ENCODE data around the gene B3GALNT2.

DNA sequence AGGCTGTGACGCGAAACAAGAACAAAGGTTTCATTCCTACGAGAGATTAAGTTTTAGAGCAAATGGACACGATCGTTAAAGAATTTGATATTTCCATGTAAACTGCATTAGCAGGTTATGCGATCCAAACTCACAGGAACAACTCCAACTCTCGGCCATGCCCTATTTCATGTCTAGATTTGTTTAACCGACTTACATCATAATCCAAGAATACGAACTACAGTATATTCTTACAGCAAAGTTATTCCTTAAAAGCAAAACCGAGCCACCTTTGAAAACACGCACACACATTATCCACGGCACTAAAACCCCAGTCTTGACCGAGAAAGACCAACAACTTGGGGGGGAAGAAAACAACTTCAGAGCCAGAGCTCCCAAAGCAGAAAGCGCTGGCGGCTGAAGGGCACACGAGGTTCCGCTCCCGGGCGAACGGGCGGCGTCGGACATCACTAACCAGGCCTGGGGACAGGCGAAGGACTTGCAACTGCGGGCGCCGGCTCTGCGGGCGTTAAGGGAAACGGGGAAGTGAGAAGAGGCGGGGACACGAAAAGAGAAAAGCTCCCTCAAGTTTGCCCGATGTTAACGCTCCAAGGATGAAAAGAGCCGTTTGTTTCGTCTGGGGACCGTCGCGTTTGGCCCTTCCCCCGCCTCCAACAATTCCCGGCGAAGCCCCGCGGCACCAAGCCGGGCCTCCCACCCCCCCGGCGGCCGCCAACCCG lies 690 bp downstream of the B3GALNT2 start:
- TF ChIP-seq EZH2phosphoT487 (IDR thresholded peaks at IDR 0.05; ENCODE audit: borderline replicate concordance, low read length) (no peak), EZH2 (IDR thresholded peaks at IDR 0.05; ENCODE audit: low read length, unreplicated experiment) (no peak)
- TF ChIP-seq, protein P1, sequence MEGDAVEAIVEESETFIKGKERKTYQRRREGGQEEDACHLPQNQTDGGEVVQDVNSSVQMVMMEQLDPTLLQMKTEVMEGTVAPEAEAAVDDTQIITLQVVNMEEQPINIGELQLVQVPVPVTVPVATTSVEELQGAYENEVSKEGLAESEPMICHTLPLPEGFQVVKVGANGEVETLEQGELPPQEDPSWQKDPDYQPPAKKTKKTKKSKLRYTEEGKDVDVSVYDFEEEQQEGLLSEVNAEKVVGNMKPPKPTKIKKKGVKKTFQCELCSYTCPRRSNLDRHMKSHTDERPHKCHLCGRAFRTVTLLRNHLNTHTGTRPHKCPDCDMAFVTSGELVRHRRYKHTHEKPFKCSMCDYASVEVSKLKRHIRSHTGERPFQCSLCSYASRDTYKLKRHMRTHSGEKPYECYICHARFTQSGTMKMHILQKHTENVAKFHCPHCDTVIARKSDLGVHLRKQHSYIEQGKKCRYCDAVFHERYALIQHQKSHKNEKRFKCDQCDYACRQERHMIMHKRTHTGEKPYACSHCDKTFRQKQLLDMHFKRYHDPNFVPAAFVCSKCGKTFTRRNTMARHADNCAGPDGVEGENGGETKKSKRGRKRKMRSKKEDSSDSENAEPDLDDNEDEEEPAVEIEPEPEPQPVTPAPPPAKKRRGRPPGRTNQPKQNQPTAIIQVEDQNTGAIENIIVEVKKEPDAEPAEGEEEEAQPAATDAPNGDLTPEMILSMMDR (conservative IDR thresholded peaks at IDR 0.05; ENCODE audit: low read depth, low read length), result no peak

All from PC-3 (cell line).